Subcutaneous abdominal adipose tissue (tissue), 5 donors: ENCODE results near the gene PLEKHM2.

Experiments
- H3K27ac ChIP-seq: one replicate; pipeline ENCODE4 v1.7.0; 2013; ENCODE audit warnings: low read depth, mild to moderate bottlenecking, inconsistent platforms, low read length, moderate library complexity
- H3K27me3 ChIP-seq, 5 donors: one replicate each; pipeline ENCODE4 v1.7.0; 2013; ENCODE audit warnings: low read length in 5 of 5, inconsistent platforms in 1 of 5; ENCODE audit not compliant: control insufficient read depth in 5 of 5, insufficient read depth in 4 of 5
- H3K36me3 ChIP-seq, 5 donors: one replicate each; pipeline ENCODE4 v1.7.0; 2013; ENCODE audit warnings: low read length in 5 of 5; ENCODE audit not compliant: control insufficient read depth in 5 of 5, insufficient read depth in 5 of 5
- H3K4me1 ChIP-seq, 5 donors: one replicate each; pipeline ENCODE4 v1.7.0; 2013; ENCODE audit warnings: low read length in 5 of 5, mild to moderate bottlenecking in 3 of 5, moderate library complexity in 1 of 5; ENCODE audit not compliant: control insufficient read depth in 5 of 5, insufficient read depth in 5 of 5
- H3K4me3 ChIP-seq, 5 donors: one replicate each; pipeline ENCODE4 v1.7.0; 2013; ENCODE audit warnings: low read length in 5 of 5, low read depth in 1 of 5
- H3K9ac ChIP-seq, 5 donors: one replicate each; pipeline ENCODE4 v1.7.0; 2013; ENCODE audit warnings: low read length in 5 of 5, mild to moderate bottlenecking in 4 of 5, moderate library complexity in 3 of 5
- H3K9me3 ChIP-seq, 5 donors: one replicate each; pipeline ENCODE4 v1.7.0; 2013; ENCODE audit warnings: low read length in 5 of 5; ENCODE audit not compliant: control insufficient read depth in 5 of 5
- donor health status: healthy.
- donor health status: healthy.
- donor health status: healthy.
- donor health status: healthy.
- donor health status: healthy.

PLEKHM2 gene

GRCh38 chr1:15656464-15656863 lies 27.7 kb upstream of the PLEKHM2 start:
- H3K9ac ChIP-seq, result no peak overlapping the region
- no peaks in the 10 kb centered on the region for H3K27me3 ChIP-seq
- H3K4me1 ChIP-seq, result no peaks in the 10 kb centered on the region
- no peak overlapping the region for H3K27ac ChIP-seq
- no peak overlapping the region for H3K4me3 ChIP-seq
- H3K9me3 ChIP-seq, result no peaks in the 10 kb centered on the region
- peaks cover 55 to 74% (median 70%) of the 10 kb centered on the region in 5 donors for H3K36me3 ChIP-seq

- Histone ChIP-seq H3K27ac (no peak overlapping the region), H3K9ac (no peak overlapping the region)
Observed at GRCh38 chr1:15657021-15657420, 27.1 kb upstream of the PLEKHM2 start.

GRCh38 chr1:15660151-15660550 lies 24.0 kb upstream of the PLEKHM2 start:
- Histone ChIP-seq H3K4me1 (no peaks in the 10 kb centered on the region), H3K9me3 (no peaks in the 10 kb centered on the region), H3K36me3 (peaks cover 49 to 65% (median 57%) of the 10 kb centered on the region in 5 donors), H3K4me3 (no peak overlapping the region), H3K27ac (no peak overlapping the region), H3K9ac (no peak overlapping the region), H3K27me3 (no peaks in the 10 kb centered on the region)

More at GRCh38 chr1:15657021-15657420, 27.1 kb upstream of the PLEKHM2 start:
- no peaks in the 10 kb centered on the region for H3K4me1 ChIP-seq
- no peaks in the 10 kb centered on the region for H3K27me3 ChIP-seq
- no peak overlapping the region for H3K4me3 ChIP-seq
- H3K9me3 ChIP-seq, result no peaks in the 10 kb centered on the region
- peaks cover 54 to 73% (median 69%) of the 10 kb centered on the region in 5 donors for H3K36me3 ChIP-seq

- Histone ChIP-seq H3K4me1 (no peaks in the 10 kb centered on the region), H3K36me3 (peaks cover 36 to 50% (median 43%) of the 10 kb centered on the region in 5 donors), H3K4me3 (no peak overlapping the region), H3K9me3 (no peaks in the 10 kb centered on the region), H3K9ac (no peak overlapping the region), H3K27me3 (no peaks in the 10 kb centered on the region), H3K27ac (no peak overlapping the region)
Observed at GRCh38 chr1:15662477-15662876, 21.6 kb upstream of the PLEKHM2 start.

- peaks cover 33 to 44% (median 35%) of the 10 kb centered on the region in 5 donors for H3K36me3 ChIP-seq
- no peak overlapping the region for H3K9ac ChIP-seq
- no peak overlapping the region for H3K4me3 ChIP-seq
- H3K27ac ChIP-seq, result no peak overlapping the region
- H3K9me3 ChIP-seq, result no peaks in the 10 kb centered on the region
- no peaks in the 10 kb centered on the region for H3K27me3 ChIP-seq
- H3K4me1 ChIP-seq, result no peaks in the 10 kb centered on the region
Observed at GRCh38 chr1:15663925-15664324, 20.2 kb upstream of the PLEKHM2 start.

GRCh38 chr1:15667362-15667761 lies 16.8 kb upstream of the PLEKHM2 start:
- H3K9me3 ChIP-seq, result no peaks in the 10 kb centered on the region
- H3K4me1 ChIP-seq, result no peaks in the 10 kb centered on the region
- no peaks in the 10 kb centered on the region for H3K27me3 ChIP-seq
- H3K27ac ChIP-seq, result no peak overlapping the region
- no peak overlapping the region for H3K4me3 ChIP-seq
- peaks cover under 1 to 10% (median 3%) of the 10 kb centered on the region in 5 donors for H3K36me3 ChIP-seq
- H3K9ac ChIP-seq, result no peak overlapping the region

- peaks cover 0 to 6% (median 0%) of the 10 kb centered on the region in 5 donors for H3K36me3 ChIP-seq
- H3K4me1 ChIP-seq, result no peaks in the 10 kb centered on the region
- no peak overlapping the region for H3K4me3 ChIP-seq
- no peaks in the 10 kb centered on the region for H3K27me3 ChIP-seq
- H3K9me3 ChIP-seq, result no peaks in the 10 kb centered on the region
- H3K27ac ChIP-seq, result no peak overlapping the region
- H3K9ac ChIP-seq, result no peak overlapping the region
Observed at GRCh38 chr1:15668089-15668754, 15.9 kb upstream of the PLEKHM2 start.

- Histone ChIP-seq H3K4me3 (no peak overlapping the region), H3K9ac (no peak overlapping the region), H3K9me3 (no peaks in the 10 kb centered on the region), H3K36me3 (peaks cover 0 to 4% (median 0%) of the 10 kb centered on the region in 5 donors), H3K27ac (no peak overlapping the region), H3K27me3 (no peaks in the 10 kb centered on the region), H3K4me1 (no peaks in the 10 kb centered on the region)
Observed at GRCh38 chr1:15669074-15669473, 15.0 kb upstream of the PLEKHM2 start.

GRCh38 chr1:15669864-15670263 lies 14.3 kb upstream of the PLEKHM2 start:
- Histone ChIP-seq H3K27me3 (no peaks in the 10 kb centered on the region), H3K9me3 (no peaks in the 10 kb centered on the region), H3K9ac (no peak overlapping the region), H3K4me3 (no peak overlapping the region), H3K4me1 (peaks cover 0 to 2% (median 2%) of the 10 kb centered on the region in 5 donors), H3K27ac (no peak overlapping the region), H3K36me3 (no peaks in the 10 kb centered on the region)

GRCh38 chr1:15671430-15671829 lies 12.7 kb upstream of the PLEKHM2 start:
- Histone ChIP-seq H3K9ac (no peak overlapping the region), H3K27ac (no peak overlapping the region), H3K4me3 (no peak overlapping the region), H3K27me3 (no peaks in the 10 kb centered on the region), H3K9me3 (no peaks in the 10 kb centered on the region), H3K36me3 (no peaks in the 10 kb centered on the region), H3K4me1 (peaks cover 2 to 12% (median 10%) of the 10 kb centered on the region in 5 donors)
